Measurements from ENCODE around the gene FBN1.
A peak's percentile ranks its signal among the peaks of the same experiment; 100 is the strongest.

FBN1 gene

DNA sequence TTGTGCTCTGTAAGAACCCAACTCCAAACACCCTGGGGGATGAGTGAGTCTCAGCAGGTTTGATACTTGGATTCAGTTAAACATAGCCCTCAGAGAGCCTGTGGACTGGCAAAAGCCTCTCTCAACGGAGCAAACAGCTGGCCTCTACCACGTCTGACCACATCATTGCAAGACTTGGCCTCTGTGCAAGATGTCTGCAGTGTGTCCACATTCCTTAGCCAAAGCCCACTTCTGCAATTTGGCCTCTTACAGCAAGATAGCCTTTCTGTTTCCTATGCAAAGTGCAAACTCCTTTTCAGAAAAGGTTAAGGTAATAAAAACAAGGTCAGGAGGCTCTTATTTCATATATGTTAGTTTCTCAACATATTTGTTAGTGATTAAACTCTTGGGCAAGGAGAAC lies 27.9 kb downstream of the FBN1 start:
- DNase-seq: no peak

DNA sequence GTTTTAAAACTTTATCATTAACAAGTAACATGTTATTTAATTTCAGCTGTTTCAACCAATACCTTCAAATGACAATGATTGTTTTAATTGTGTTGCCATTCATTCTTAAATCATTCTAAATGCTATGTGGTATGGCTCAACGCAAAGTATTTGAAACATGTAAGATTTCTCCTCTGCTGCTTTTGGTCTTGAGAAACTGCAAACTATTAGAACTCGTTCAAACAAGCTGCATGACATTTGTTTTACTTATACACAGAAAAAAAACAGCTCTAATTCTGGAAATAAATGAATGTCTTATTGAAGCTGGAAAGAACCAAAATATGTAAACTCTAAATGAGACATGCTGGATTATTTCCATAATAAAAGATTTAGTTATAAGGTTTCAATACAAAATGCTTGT lies 29.3 kb downstream of the FBN1 start:
- no peak for DNase-seq

DNA sequence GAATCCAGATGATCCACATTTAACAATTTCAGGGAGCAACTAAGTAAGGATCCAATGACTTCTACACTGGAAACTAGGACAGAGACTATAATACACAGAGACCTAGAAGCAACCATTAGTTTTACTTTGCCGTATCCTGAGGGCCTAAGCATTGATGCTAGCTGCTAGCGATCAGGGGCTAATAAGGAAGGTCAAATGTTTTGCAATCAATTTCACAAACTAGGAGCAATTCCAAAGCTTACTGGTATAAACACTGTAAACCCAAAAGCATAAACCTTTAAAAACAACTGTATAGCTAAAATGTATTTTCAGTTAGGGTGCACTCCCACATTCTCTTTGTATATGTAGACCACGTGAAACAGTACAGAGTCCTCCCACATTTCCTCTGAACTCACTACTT lies 31.5 kb downstream of the FBN1 start:
- DNase-seq: no peak

DNA sequence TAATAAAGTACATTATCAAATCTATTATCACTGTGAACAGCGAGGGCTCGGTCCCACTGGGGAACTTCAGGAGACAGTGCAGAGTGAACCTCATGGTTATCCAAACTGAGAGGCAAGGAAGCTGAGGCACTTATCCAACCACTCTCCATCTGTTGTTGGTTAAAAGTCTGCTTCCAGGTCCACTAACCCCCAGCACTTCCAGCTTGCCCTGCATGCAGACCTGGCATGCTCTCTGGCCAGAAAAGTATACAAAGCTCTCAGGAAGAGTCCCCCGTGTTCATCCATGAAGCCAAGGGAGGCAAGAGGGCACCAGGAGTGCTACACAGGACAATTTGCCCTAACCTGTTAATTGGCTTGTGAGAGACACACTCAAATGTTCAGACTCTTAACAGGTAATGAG lies 36.0 kb downstream of the FBN1 start:
- peak; percentile 60 for DNase-seq

DNA sequence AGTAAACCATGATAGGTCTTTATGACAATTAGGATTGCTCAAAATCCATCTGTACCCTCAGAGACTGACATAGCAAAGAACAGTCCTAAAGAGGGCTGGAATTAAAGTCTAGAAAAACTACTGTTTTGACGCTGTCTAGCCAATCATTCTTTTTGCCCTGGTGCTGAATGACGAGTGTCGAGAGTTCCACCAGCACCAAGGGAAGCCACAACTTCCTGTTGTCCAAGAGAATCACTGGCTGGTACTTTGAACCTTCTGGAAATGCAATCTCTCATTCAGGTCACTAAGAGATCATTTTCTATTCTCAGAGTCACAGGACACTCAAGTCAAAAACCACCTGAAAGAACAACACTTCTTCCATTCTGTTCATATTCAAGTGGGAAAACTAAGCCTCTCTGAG lies 37.7 kb downstream of the FBN1 start:
- DNase-seq: no peak

DNA sequence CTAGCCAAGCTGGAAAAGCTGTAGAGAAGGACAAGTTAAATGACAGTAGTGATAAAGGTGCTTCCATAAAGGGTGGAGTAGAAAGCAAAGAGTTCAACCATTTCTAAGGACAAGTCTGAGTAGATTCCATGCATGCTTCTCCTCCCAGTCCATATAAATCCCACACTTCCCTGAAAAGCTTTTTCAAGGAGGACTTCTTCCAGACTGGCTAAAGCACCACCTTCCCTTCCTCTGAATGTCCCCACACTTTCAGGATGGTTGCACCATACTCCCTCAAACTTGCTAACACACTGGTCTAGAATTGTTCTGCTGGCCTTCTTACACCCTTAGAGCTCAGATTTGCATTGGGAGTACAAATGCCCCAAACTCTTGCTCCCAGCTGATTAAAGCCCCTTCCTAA lies 40.9 kb downstream of the FBN1 start:
- DNase-seq: no peak

DNA sequence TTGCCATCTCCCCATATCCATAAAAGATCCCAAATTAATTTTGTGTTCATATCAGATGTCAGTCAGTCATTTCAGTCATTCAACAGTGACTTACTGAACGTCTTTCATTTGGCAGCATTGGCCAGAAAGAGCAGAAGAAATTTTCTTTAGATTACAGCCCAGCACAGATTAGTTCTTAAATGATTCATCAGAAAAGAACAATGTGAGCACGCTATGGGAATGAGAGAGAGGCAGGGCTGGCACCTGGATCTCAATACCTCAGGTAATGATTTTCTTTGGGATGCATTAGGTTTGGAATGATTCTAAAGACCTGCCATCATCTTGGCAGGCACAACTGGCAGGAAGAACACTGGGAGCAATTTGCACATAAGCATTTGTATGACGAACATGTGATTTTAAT lies 41.6 kb downstream of the FBN1 start:
- DNase-seq: no peak

DNA sequence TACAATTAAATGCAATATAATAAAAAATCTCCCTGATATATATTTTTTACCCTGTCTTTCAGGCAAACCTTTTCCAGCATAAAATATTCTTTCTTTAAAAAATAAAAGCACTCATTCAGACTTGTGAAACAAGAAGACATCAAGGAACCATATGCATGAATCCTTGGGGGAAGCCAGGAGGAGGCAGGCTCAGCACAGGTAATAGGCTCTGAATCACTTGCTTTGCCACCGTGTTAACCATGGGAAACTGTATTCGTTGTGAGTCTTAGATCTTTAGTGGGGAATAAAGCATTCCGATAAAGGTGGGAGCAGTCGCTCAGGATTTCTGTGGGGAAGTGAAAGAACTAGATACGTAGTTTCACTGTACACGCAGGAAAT lies 42.4 kb downstream of the FBN1 start:
- DNase-seq: no peak

DNA sequence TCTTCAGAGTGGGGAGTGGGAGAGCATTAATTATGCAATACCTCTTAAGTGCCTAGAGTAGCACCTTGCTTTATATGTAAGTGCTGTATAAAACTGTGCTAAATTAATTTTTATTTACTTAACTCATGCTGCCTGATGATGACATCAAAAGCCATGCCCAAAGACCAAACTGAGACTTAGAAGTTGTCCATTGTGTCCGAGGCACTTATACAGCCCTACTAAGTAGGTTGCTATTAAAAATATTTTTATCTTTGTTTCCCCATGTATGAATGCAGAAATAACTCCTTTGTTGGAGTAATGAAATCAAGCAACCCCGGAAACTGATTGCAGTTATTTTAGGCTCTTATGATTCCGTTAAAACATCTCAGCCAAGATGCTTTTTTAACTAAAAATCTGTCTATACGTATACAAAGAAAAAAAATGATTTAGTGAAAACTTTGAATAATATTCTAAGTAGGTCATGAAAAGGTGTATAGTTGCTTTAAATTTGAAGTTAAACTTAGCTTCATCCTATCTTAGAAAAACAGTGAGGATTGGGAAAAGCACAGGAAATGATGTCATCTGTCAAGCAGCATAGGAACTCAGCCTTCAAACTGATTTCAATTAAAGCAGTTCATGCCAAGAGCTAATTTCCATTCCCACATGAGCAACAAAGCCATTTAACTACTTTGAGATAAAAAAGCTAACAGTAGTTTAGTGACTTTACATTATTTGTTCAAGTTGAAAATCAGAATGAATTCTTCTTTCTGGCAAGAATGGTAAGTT lies 43.0 kb downstream of the FBN1 start:
- no peak for DNase-seq

DNA sequence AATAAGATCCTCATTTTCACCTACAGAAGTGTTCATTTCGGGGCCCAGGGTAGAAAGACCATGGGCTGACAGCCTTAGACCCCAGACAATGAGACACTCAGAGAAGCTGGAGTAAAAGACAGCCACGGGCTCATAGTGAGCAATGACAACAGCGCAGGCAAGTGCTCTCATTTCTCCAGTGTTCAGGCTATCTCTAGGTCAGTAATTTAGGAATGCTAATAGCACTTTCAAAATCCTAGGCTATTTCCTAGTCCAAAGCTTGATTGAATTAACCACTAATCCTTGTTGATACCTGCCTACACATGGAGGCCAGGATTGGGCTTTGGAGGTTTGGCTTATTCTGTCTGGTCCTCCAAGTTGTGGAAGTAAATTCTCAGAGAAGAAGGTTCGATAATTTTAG lies 44.4 kb downstream of the FBN1 start:
- DNase-seq: no peak

DNA sequence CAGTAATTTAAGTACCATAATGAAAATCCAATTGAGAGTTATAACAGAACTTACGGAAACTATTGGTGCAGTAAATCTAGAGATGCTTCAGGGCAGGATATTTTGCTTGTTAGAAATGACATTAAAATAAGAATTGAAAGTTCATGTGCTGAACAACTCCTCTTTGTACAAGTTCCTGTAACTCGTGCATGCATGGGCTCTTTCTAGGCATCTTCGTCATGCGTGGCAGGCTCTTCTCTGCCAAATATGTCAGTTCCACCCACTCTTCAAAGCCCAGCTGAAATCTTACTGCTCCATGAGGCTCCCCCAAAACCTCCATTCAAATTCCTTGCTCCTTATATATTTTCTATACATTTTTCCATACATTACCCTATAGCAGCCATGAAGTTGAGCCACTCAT lies 48.7 kb downstream of the FBN1 start:
- DNase-seq: no peak

DNA sequence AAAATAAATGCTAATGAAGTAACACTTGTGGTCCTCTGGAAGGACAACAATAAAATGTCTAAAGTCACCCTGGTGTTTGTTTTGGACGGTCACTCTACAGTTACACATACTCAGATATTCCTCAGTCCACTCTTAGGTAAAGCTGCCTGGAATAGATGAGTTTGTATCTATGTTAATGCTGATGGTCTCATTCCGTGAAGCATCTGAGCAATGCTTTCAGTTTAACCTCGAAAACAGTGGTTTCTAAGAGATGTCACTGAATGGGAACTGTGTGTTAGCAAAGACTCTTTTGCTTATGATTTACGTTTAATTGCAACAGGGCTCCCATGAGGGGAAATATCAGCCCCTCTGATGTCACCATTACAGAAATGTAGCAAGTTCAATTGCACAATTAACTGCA lies 49.1 kb downstream of the FBN1 start:
- DNase-seq: no peak

DNA sequence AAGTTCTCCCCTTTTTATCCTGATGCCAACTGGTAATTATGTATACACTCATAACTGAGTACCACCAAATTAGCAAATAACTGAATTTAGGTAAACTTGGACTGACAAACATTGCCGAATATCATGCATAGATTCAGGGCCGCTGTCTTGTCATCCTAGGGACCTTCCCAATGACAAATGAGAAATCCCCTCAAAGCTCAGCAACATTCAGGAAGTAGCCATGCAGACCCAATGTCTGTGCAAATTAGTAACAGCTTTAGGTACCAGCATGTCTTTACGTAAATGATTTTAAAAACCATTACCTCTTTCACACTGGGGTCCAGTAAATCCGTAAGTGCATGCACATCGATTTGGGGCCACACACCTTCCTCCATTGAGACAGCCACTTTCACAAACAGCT lies 49.5 kb downstream of the FBN1 start:
- DNase-seq: no peak

DNA sequence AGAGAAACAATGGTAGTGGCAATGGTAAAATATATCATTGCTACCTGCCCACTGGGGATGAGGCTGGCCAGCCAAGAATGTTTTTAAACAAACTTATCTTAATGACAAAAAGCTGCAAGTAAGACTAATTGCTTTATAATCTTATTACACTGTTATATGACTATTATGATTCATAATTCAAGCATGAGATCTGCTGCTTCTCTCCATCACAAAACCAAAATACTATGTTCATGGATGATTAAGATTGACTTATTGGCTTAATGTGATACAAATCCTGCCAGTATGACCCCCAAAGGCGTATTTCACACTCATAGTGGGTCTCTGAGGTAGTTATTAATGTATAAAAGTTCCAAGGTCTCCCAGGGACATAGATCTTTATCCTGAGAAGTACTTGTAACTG lies 52.6 kb downstream of the FBN1 start:
- no peak for DNase-seq

DNA sequence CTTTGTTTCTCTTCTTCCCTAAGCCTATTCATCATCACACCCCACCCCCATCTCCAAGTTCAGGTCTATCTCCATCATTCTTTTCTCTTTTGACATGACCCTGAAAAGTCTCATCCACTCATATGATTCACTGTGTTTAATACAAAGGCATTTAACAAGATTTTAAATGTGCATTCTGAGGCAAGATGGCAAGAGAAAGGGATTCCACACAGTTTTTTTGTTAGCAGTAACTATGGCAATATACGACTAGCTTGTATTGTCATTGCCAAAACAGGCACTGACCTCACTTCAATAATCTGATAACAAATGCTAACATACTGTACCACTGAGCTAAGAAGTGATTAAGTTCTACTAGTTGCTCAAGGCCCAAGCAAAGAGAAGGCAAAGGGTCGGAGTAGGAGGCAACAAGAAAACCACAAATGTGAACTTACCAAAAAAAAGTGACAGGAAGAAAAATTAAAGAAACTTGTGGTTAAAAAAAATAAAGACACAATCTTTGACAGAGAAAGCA lies 53.2 kb downstream of the FBN1 start:
- DNase-seq: no peak

DNA sequence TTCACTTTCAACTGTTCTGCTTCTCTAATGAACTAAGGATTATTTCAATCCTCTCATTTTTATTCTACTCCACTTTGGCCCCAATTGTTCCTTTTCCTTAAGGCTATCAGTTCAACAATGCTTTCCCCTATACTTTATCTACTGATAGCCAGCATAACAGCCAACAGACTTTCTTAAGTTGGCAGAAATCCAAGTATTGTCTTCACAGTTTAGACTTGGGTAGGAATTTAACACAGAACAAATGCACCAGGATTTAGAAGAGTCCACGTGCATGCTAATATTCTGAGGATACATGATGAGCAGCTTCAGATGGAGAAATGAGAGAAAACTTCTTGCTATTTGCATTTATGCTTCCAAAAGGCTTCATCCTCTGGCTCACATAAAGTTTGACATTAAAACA lies 54.8 kb downstream of the FBN1 start:
- no peak for DNase-seq

DNA sequence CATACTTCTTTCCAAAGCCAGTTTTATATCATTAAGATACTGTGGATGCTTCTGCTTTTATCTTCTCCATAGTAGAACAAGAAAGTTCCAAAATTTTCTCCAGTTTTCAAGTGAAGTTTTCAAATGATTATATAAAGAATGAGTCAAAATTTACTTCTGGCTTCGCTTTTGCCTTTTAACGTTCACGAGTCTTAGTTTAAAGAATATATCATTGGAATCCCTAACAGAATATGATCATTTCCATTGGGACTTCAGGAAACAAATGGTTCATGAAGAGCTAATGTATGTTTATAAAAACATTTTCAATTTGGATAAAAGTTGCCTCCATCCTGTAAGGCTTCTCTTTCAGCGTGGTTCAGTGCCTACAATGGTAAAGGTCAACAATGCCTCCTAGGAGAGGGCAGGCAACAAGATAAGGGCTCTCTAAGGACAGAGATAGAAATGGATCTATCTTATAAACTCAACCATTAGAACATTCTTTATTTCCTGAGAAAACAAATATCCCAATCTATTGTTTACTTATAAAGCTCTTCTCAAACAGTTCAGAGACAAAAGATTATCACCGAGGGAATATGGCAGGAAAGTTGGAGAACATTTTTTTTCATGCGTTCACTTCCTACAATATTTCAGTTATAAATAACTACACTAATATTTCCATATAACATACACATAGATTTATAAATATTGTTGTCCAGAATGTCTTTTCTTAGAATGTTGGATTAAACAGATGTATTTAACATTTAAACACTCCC lies 60.5 kb downstream of the FBN1 start:
- no peak for DNase-seq

DNA sequence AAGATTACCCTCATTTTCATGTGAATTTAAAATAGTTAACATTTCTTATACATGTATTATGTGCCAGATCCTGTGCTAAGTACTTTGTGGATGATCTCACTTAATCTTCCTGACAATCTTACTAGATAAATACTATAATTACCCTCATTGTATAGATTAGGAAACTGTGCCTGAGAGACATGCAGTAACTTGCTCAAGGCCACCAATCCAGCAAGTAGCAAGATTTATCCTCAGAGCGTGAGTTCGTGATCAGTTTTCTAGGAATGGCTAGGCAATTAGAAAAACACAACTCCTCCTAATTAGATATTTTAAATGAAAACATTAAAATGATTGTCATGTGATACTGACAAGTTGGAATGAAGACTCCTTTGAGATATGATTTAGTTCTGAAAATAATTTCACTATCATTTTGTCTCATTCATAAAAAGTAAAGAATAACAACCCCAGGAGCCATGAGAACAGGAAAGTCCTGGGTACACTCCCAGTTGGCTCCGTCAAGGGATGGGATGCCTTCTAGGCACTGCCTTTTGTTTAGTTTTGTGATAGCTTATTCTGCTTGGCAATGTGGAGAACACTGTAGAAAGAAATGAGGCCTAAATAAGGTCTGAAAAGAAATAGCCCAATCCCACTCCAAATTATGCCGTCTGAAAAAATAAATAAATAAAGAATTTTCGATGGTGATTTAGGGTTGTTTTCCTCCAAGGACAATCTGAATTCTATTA lies 61.3 kb downstream of the FBN1 start:
- no peak for DNase-seq

DNA sequence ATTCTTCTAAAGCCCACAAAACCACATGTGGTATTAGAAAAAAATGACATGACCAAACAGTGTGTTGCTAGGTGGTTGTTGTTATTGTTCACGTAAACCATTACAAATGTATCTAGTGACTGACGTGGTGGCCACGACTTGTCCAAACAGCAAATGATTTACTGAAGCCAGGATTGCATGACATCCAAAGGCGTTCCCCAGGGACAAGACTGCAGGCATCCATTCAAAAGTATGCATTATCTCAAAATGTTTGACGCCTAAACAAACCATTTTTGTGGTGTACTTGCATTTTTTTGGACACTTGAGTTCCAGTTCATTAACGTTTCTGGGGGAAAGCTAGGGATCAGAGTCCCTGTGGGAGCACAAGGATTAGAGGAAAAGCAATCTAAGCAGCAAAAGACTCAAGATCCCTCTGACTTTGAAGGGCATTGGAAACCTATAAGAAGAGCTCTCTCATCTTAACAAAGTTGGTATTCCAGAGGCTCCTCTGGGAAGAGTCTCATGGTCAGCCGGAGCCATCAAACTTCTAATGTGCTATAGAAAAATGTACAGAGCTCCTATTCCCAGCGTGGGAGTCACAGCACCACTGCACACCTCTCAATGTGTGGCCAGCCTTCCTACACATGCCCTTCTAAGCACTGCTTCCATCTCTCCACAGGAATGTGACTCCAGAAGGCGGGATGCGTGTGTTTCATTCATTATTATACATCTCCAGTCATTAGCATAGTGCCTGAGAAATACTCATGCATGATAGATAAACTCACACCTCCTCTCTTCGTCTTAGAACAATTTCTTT lies 62.9 kb downstream of the FBN1 start:
- DNase-seq: peak; percentile 8

DNA sequence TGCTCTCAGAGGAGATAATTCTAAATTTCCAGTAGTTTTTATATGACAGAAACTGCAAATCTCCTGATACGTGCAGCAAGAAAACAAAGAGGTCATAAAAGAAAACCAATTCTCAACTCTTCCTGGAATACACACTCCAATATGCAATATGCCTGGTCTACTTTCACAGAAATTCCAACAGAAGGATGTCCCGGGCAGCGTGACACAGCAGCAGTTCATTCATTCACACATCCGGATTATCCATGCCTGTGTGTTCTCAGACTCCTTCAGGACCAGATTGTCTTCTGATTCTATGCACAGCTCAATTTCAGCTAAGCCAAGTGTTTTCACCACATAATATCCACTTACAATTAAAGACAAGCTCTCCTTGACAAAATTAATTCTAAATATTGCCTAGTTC lies 64.3 kb downstream of the FBN1 start:
- DNase-seq: no peak

DNA sequence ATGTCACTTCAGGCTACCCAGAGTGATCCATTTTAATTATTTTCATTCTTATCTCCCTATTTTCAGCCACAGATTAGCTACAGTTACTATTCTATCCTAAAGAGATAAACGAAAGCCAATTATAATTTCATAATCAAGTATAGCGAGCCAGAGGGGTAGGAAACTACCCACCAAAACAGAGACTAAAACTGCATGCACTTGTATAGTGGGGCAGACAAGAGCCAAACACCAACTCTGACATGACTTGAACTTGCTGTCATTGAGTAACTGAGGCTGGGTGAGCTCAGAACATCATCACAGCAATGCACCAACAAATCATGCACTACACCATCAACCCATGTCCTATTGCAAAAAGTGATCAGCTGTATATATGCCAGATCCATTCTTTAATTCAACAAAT lies 64.8 kb downstream of the FBN1 start:
- DNase-seq: no peak

DNA sequence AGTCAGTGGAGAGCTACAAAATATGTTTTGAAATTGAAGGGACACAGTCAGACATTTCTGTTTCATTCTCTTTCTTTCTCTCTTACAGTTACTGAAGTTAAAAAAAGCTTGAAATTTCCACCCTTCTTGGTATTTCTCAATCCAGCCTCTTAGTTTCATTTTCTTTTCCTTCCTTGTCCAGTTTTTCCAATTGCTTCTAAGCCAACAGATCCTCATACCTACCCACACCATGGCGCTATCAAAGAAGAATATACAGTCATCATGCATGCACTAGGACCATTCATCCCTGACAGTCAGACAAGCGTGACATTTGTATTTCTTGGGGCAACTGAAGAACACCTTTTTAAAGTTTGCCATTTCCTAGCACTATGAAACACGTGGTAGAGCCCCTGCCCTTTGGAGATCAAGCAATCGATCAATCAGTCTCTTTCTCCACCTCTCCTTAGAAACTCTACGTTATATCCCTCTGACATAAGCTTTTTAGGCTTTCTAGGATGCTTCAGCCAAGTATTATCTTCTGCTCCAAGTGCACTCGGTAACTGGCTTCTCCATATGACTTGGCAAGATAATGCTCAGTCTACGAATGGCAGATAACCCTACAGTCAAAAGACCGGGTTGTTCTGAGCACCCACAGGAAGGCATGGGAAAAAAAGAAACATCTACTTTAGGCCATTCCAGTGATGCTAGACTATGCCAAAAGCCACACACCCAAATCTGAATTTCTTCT lies 65.4 kb downstream of the FBN1 start:
- DNase-seq: no peak
